Measurements from ENCODE around the gene CCDC148. TPM values are rescaled to one million over a fixed set of nuclear protein-coding genes. Genes with fewer than 3 reads are reported as not detected.

Gene CCDC148
- total RNA-seq, 4 donors from 2014 or later = not detected

GRCh38 chr2:158325782-158326340 lies 130.7 kb downstream of the CCDC148 start:
- Histone ChIP-seq H3K27me3 (no peaks in the 10 kb centered on the region), H3K36me3 (no peaks in the 10 kb centered on the region), H3K4me3 (no peak overlapping the region), H3K9me3 (no peaks in the 10 kb centered on the region), H3K4me1 (no peaks in the 10 kb centered on the region), H3K27ac (no peak overlapping the region)
- DNase-seq = no peak
- TF ChIP-seq CTCF (IDR thresholded peaks at IDR 0.05) = no peak
- TF ChIP-seq POLR2A (IDR thresholded peaks at IDR 0.05) = no peak

- Histone ChIP-seq H3K27me3 (no peaks in the 10 kb centered on the region), H3K36me3 (no peaks in the 10 kb centered on the region), H3K4me3 (no peak overlapping the region), H3K27ac (no peak overlapping the region), H3K4me1 (no peaks in the 10 kb centered on the region), H3K9me3 (no peaks in the 10 kb centered on the region)
- TF ChIP-seq CTCF (IDR thresholded peaks at IDR 0.05) (no peak), POLR2A (IDR thresholded peaks at IDR 0.05) (no peak)
- no peak for DNase-seq
Measured at GRCh38 chr2:158325031-158325781, 131.3 kb downstream of the CCDC148 start.

GRCh38 chr2:158323381-158323780 lies 133.2 kb downstream of the CCDC148 start:
- TF ChIP-seq CTCF (IDR thresholded peaks at IDR 0.05) (no peak), POLR2A (IDR thresholded peaks at IDR 0.05) (no peak)
- Histone ChIP-seq H3K4me3 (no peak overlapping the region), H3K36me3 (no peaks in the 10 kb centered on the region), H3K4me1 (no peaks in the 10 kb centered on the region), H3K27ac (no peak overlapping the region), H3K27me3 (no peaks in the 10 kb centered on the region), H3K9me3 (no peaks in the 10 kb centered on the region)
- DNase-seq = no peak

GRCh38 chr2:158321264-158321663 lies 135.3 kb downstream of the CCDC148 start:
- TF ChIP-seq CTCF (IDR thresholded peaks at IDR 0.05) (no peak), POLR2A (IDR thresholded peaks at IDR 0.05) (no peak)
- H3K4me1 ChIP-seq = no peaks in the 10 kb centered on the region
- H3K27ac ChIP-seq = no peak overlapping the region
- no peaks in the 10 kb centered on the region for H3K27me3 ChIP-seq
- no peak overlapping the region for H3K4me3 ChIP-seq
- no peaks in the 10 kb centered on the region for H3K9me3 ChIP-seq
- H3K36me3 ChIP-seq = no peaks in the 10 kb centered on the region
- no peak for DNase-seq

GRCh38 chr2:158319269-158319668 lies 137.3 kb downstream of the CCDC148 start:
- H3K36me3 ChIP-seq = no peaks in the 10 kb centered on the region
- TF ChIP-seq POLR2A (IDR thresholded peaks at IDR 0.05) (no peak), CTCF (IDR thresholded peaks at IDR 0.05) (no peak)
- H3K4me1 ChIP-seq = no peaks in the 10 kb centered on the region

More at GRCh38 chr2:158319269-158319668, 137.3 kb downstream of the CCDC148 start:
- Histone ChIP-seq H3K4me3 (no peak overlapping the region), H3K9me3 (no peaks in the 10 kb centered on the region), H3K27ac (no peak overlapping the region), H3K27me3 (no peaks in the 10 kb centered on the region)
- no peak for DNase-seq

Measured in Peyer's patch (tissue), 4 donors.